HEK293 (cell line): Measurements from ENCODE around the gene ABLIM3.

ENCODE experiments used
- CTCF ChIA-PET: fragments of 350-600 bp; formaldehyde crosslinking; extraction: SDS; loops from one replicate; lab custom pipeline; 2021; ENCODE audit warnings: antibody characterized with exemption; lab: Yijun Ruan, JAX
- POLR2A ChIA-PET: fragments of 300-600 bp; formaldehyde crosslinking; extraction: SDS; loops from one replicate; lab custom pipeline; 2020; ENCODE audit warnings: antibody characterized with exemption, inconsistent platforms; lab: Yijun Ruan, JAX
- H3K27ac ChIP-seq: fragments of 200-500 bp; sonication (Bioruptor generic); 2 replicates; pipeline ENCODE4 v1.5.1; 2014; ENCODE audit warnings: low read depth, low read length, control low read depth, inconsistent platforms; ENCODE audit errors: extremely low read depth
- H3K36me3 ChIP-seq, 2 experiments: fragments of 200-500 bp in 1 of 2; sonication (Bioruptor generic) in 1 of 2; 1 replicate in 1 of 2; 2 replicates in 1 of 2; pipeline ENCODE4 v1.5.1; 2014 to 2017; ENCODE audit warnings: inconsistent platforms in 2 of 2, low read length in 2 of 2; ENCODE audit not compliant: control insufficient read depth in 2 of 2, insufficient read depth in 1 of 2
- H3K4me1 ChIP-seq: fragments of 200-500 bp; sonication (Bioruptor generic); 2 replicates; pipeline ENCODE4 v1.5.1; 2014; ENCODE audit warnings: mild to moderate bottlenecking, low read length, inconsistent platforms; ENCODE audit not compliant: control insufficient read depth, insufficient read depth
- H3K4me3 ChIP-seq: 2 replicates; pipeline ENCODE4 v1.5.1; 2011; ENCODE audit warnings: low read depth, mild to moderate bottlenecking, control low read depth, low read length, moderate library complexity
- H3K9me3 ChIP-seq: fragments of 200-500 bp; sonication (Bioruptor generic); 2 replicates; pipeline ENCODE4 v1.5.1; 2014; ENCODE audit warnings: low read depth, low read length, inconsistent platforms; ENCODE audit not compliant: control insufficient read depth, insufficient read depth
- OSR2 ChIP-seq: fragments of 450-650 bp; formaldehyde crosslinking; IDR thresholded peaks from 2 replicates; pipeline ENCODE4 v1.5.1; 2016; ENCODE audit warnings: missing biosample characterization, missing genetic modification characterization
- SALL2 ChIP-seq: fragments of 450-650 bp; formaldehyde crosslinking; IDR thresholded peaks from 2 replicates; pipeline ENCODE4 v1.5.0; 2017; ENCODE audit warnings: missing biosample characterization, mild to moderate bottlenecking, missing genetic modification characterization, borderline replicate concordance
- SCRT2 ChIP-seq: fragments of 450-650 bp; formaldehyde crosslinking; IDR thresholded peaks from 2 replicates; pipeline ENCODE4 v1.5.1; 2016; ENCODE audit warnings: missing biosample characterization, missing genetic modification characterization
- SP3 ChIP-seq: fragments of 450-650 bp; formaldehyde crosslinking; IDR thresholded peaks from 2 replicates; pipeline ENCODE4 v1.5.1; 2016; ENCODE audit warnings: missing biosample characterization, missing genetic modification characterization
- TRIM28 ChIP-seq: IDR thresholded peaks from 2 replicates; pipeline ENCODE4 v1.6.1; 2011; ENCODE audit warnings: low read length, control low read depth, borderline replicate concordance
- ZBTB17 ChIP-seq: fragments of 450-650 bp; formaldehyde crosslinking; IDR thresholded peaks from 2 replicates; pipeline ENCODE4 v1.5.1; 2016; ENCODE audit warnings: missing biosample characterization, missing genetic modification characterization
- ZBTB44 ChIP-seq: fragments of 450-650 bp; IDR thresholded peaks from 2 replicates; pipeline ENCODE4 v1.5.1; 2018; ENCODE audit warnings: missing biosample characterization, mild to moderate bottlenecking, missing genetic modification characterization
- ZBTB49 ChIP-seq: fragments of 450-650 bp; formaldehyde crosslinking; IDR thresholded peaks from 2 replicates; pipeline ENCODE4 v1.5.1; 2016; ENCODE audit warnings: missing biosample characterization, missing genetic modification characterization, low read depth
- ZEB2 ChIP-seq: fragments of 450-650 bp; formaldehyde crosslinking; IDR thresholded peaks from 2 replicates; pipeline ENCODE4 v1.5.1; 2016; ENCODE audit warnings: missing biosample characterization, missing genetic modification characterization
- ZNF10 ChIP-seq: fragments of 450-650 bp; formaldehyde crosslinking; IDR thresholded peaks from 2 replicates; pipeline ENCODE4 v1.5.1; 2017; ENCODE audit warnings: missing biosample characterization, missing genetic modification characterization
- ZNF214 ChIP-seq: fragments of 450-650 bp; formaldehyde crosslinking; IDR thresholded peaks from 2 replicates; pipeline ENCODE4 v1.5.1; 2017; ENCODE audit warnings: missing biosample characterization, mild to moderate bottlenecking, missing genetic modification characterization, borderline replicate concordance
- ZNF280C ChIP-seq: fragments of 450-650 bp; formaldehyde crosslinking; IDR thresholded peaks from 2 replicates; pipeline ENCODE4 v1.5.1; 2016; ENCODE audit warnings: missing biosample characterization, missing genetic modification characterization
- ZNF302 ChIP-seq: fragments of 450-650 bp; formaldehyde crosslinking; IDR thresholded peaks from 2 replicates; pipeline ENCODE4 v1.5.1; 2016; ENCODE audit warnings: missing biosample characterization, missing genetic modification characterization, low read depth
- ZNF324 ChIP-seq: fragments of 450-650 bp; formaldehyde crosslinking; IDR thresholded peaks from 2 replicates; pipeline ENCODE4 v1.5.1; 2016; ENCODE audit warnings: missing biosample characterization, missing genetic modification characterization
- ZNF548 ChIP-seq: fragments of 450-650 bp; formaldehyde crosslinking; IDR thresholded peaks from 2 replicates; pipeline ENCODE4 v1.5.1; 2016; ENCODE audit warnings: missing biosample characterization, missing genetic modification characterization
- ZNF660 ChIP-seq: fragments of 450-650 bp; IDR thresholded peaks from 2 replicates; pipeline ENCODE4 v1.5.1; 2018; ENCODE audit warnings: missing biosample characterization, mild to moderate bottlenecking, missing genetic modification characterization
- ZNF664 ChIP-seq: fragments of 450-650 bp; formaldehyde crosslinking; IDR thresholded peaks from 2 replicates; pipeline ENCODE4 v1.5.1; 2016; ENCODE audit warnings: missing biosample characterization, missing genetic modification characterization
- ZXDB ChIP-seq: fragments of 450-650 bp; formaldehyde crosslinking; IDR thresholded peaks from 2 replicates; pipeline ENCODE4 v1.5.1; 2016; ENCODE audit warnings: missing biosample characterization, missing genetic modification characterization

ABLIM3 gene

GRCh38 chr5:149153193-149153750 lies 12.0 kb downstream of the ABLIM3 start:
- Histone ChIP-seq H3K36me3 (no peaks in the 10 kb centered on the region), H3K4me1 (no peaks in the 10 kb centered on the region), H3K9me3 (no peaks in the 10 kb centered on the region), H3K27ac (no peak overlapping the region), H3K4me3 (no peak overlapping the region)
- ChIA-PET CTCF (interaction anchor here (1.5 to 2.3 kb wide), 2 partner anchors 8 to 12 kb away, joined by 4 to 10 read pairs; partner anchors contain the start of gene ABLIM3), POLR2A (no interaction called here)
- TF ChIP-seq ZEB2 (no peak), ZNF280C (tag by site-specific recombination) (no peak)

- Histone ChIP-seq H3K9me3 (no peaks in the 10 kb centered on the region), H3K36me3 (no peaks in the 10 kb centered on the region), H3K4me3 (no peak overlapping the region), H3K4me1 (no peaks in the 10 kb centered on the region), H3K27ac (no peak overlapping the region)
- TF ChIP-seq TRIM28, result 0 out of 2 replicates have a peak, but pooled peaks have one; percentile 24
- TF ChIP-seq ZNF548, result no peak
- no peak for TF ChIP-seq SP3
- peak; percentile 59 for TF ChIP-seq ZBTB44 (tag by site-specific recombination)
- peak; percentile 32; the same call in 1 of the 2 replicates for TF ChIP-seq SCRT2 (tag by site-specific recombination)
- 0 out of 2 replicates have a peak, but pooled peaks have one; percentile 20 for TF ChIP-seq ZBTB17
- TF ChIP-seq ZNF660 (tag by site-specific recombination), result peak; percentile 57; the same call in 1 of the 2 replicates
- no peak for TF ChIP-seq ZXDB (tag by site-specific recombination)
- CTCF ChIA-PET, result interaction anchor here (0.6 to 1.5 kb wide), 2 partner anchors 8 to 13 kb away, joined by 4 read pairs; partner anchors contain the start of gene ABLIM3
- POLR2A ChIA-PET, result no interaction called here
Measured at GRCh38 chr5:149153751-149154610, 12.7 kb downstream of the ABLIM3 start.

- TF ChIP-seq OSR2 (tag by site-specific recombination) (no peak), ZNF302 (tag by site-specific recombination) (no peak), ZNF664 (tag by site-specific recombination) (no peak), ZNF324 (tag by site-specific recombination) (no peak), ZNF214 (tag by site-specific recombination) (no peak), ZBTB49 (tag by site-specific recombination) (no peak), ZNF10 (tag by site-specific recombination) (no peak), SALL2 (tag by site-specific recombination) (no peak)
- Histone ChIP-seq H3K4me1 (no peaks in the 10 kb centered on the region), H3K36me3 (no peaks in the 10 kb centered on the region), H3K4me3 (no peak overlapping the region), H3K27ac (no peak overlapping the region), H3K9me3 (no peaks in the 10 kb centered on the region)
- ChIA-PET CTCF (interaction anchor here (0.6 to 1.4 kb wide), 2 partner anchors 10 to 13 kb away, joined by 4 read pairs; partner anchors contain the start of gene ABLIM3), POLR2A (no interaction called here)
Measured at GRCh38 chr5:149154650-149155049, 13.4 kb downstream of the ABLIM3 start.
